Hematopoietic multipotent progenitor cell (in vitro differentiated cells): ENCODE data around the gene MEGF10. TPM values are rescaled to one million over a fixed set of nuclear protein-coding genes. Genes with fewer than 3 reads are reported as not detected.

Experiments
- DNase-seq, 3 donors: peaks; one replicate each; pipeline ENCODE4 v3.0.0-alpha.2; 2011 to 2015; ENCODE audit warnings: low read depth in 2 of 3, low spot score in 2 of 3
- total RNA-seq: library from RNA; depleted of rRNA; stranded (reverse); fragments of >200 nt; gene quantifications from one replicate; pipeline ENCODE4 v1.2.3, GENCODE V29; 2012

Gene MEGF10
- total RNA-seq, 1 donor, result 0.27 TPM

GRCh38 chr5:127431977-127432585 lies 141.5 kb downstream of the MEGF10 start:
- DNase-seq, result no peak

- DNase-seq, result no peak
These were observed 142.9 kb downstream of the MEGF10 start for GRCh38 chr5:127433526-127433925.

- DNase-seq, result no peak
These were observed 144.0 kb downstream of the MEGF10 start for GRCh38 chr5:127434588-127434987.

DNA sequence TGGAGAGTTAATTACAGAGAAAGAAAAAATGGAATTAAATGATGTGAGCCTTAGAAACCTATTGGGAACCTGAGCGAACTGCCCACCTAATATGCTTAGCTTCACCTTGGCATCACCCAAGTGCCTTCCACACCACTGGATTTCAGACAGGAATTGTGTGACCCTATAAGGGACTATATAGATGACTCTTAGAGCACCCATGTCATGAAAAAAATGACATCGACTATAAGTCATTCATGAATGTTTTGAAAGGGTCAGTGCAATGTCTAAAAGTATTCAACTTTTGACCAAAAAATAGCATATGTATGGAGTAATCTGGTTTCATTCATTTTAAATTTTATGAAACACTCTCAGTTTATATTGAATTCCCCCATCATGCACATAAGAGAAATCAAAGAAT lies 145.2 kb downstream of the MEGF10 start:
- no peak for DNase-seq

- DNase-seq, result no peak
These were observed 149.0 kb downstream of the MEGF10 start for GRCh38 chr5:127439644-127440043.

DNA sequence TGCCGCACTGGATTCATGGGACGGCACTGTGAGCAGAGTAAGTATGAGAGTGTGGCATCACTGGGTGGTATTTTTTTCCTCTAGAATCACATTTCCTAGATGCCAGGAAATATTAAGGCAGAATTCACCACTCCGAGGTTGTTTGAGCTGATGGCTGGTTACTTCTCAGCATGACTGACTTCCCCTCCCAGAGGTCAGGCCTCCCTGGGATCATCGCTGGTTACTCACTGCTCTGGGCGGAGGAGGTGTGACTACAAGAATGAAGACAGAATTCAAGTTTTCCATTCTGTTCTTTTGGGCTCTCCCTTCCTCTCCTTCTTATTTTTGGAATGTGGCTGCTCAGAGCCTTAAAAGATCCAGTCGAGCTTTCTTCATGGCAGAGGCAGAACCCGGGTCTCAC lies 150.2 kb downstream of the MEGF10 start:
- DNase-seq, result no peak

- peak in 2 of 3 donors; percentile 5 to 52 for DNase-seq
These were observed 151.3 kb downstream of the MEGF10 start for GRCh38 chr5:127441799-127442484.

DNA sequence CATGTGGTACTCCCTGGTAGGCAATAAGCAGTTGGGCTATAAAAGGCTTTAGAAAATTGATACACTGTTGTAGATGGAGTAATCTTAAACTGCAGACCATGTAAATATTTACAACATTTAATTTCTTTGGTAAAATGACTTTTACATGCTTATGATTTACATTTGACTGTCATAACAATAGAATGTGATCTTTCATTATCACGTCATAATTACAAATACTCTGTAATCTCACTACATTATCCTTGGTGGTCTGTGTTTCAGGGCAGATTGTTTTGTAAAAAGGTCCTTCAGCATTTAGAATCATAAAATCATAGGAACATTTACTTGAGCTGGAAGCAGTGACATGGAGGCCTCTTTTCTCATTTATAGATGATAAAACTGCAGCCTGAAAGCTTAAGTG lies 153.6 kb downstream of the MEGF10 start:
- DNase-seq, result no peak

DNA sequence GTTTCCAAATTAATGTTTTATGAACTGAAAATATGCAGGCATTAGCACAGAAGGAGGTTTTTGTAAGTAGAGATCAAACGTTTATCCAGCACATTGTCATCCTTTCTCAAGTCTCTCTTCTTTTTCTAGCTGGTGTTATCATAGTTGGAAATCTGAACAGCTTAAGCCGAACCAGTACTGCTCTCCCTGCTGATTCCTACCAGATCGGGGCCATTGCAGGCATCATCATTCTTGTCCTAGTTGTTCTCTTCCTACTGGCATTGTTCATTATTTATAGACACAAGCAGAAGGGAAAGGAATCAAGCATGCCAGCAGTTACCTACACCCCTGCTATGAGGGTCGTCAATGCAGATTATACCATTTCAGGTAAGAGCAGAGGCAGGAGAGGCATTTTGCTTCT lies 154.7 kb downstream of the MEGF10 start:
- DNase-seq, result no peak

- no peak for DNase-seq
These were observed 156.0 kb downstream of the MEGF10 start for GRCh38 chr5:127446626-127447025.

DNA sequence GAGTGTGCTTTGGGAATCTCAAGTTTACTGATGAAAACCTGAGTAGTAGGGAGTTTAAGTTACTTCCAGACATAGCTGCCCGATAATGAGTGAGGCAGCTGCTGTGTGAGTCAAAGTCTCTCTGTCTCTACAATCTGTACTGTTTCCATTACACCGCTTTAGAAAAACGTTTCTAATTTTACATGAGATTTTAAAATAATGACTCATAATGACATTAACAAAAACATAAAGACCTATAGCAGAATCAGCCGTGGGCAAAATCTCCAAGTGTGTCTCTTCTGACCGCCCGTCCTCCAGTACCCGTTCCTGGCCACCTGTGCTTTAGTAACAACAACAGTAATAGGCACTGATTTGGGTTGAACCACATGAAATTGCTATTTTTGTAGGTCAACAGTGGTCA lies 157.2 kb downstream of the MEGF10 start:
- no peak for DNase-seq

DNA sequence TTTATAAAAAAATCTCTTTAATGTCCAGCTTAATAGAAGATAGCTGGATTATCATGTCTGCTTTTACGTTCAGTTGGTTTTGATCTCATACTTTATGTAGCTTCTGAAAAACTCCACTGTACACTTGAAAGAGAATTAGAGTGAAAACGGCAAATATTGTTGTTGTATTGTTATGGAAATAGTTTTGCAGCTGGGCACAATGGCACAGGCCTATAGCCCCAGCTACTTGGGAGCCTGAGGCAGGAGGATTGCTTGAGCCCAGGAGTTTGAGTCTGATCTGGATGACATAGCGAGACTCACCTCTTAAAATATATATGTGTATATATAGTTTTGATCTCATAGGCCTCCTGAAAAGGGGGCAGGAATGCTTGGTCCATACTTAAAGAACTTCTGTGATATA lies 159.4 kb downstream of the MEGF10 start:
- DNase-seq, result no peak

- DNase-seq, result no peak
These were observed 160.5 kb downstream of the MEGF10 start for GRCh38 chr5:127451096-127451495.

DNA sequence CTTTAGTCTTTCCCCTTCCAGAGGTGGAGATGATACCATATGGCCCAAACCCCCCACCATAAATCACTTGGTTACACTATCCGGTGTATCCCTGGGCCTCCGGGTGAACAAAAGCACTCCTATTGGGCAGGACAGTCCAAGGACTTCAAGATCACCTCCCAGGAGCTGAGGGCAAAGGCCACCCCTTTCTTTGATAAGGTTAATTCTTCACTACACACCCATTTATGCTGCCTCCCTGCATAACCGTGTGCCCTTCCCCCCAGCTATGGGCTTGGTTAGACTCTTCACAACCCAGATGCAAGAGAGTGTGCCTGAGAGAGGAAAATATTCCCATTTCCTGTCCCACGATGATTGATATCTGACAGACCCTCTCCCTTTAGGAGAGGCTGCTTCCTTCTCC lies 162.0 kb downstream of the MEGF10 start:
- no peak for DNase-seq

DNA sequence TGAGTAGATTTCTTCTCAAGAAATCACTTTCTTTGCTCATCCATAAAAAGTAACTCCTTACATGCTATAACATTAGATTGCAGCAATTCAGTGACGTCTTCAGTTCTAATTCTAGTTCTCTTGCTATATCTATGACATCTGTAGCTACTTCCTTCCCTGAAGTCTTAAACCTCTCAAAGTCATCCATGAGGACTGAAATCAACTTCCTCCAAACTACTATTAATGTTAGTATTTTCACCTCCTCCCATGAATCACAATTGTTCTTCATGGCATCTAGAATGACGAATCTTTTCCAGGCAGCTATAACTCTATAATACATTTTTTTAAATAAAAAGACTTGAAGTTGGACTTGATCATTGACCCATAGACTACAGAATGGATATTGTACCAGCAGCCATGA lies 180.6 kb downstream of the MEGF10 start:
- peak in 2 of 3 donors; percentile 6 to 53 for DNase-seq

GRCh38 chr5:127472700-127473099 lies 182.1 kb downstream of the MEGF10 start:
- DNase-seq, result no peak

- no peak for DNase-seq
These were observed 195.9 kb downstream of the MEGF10 start for GRCh38 chr5:127486471-127486870.

- DNase-seq, result peak; percentile 5 to 75 (median 33)
These were observed 202.5 kb downstream of the MEGF10 start for GRCh38 chr5:127492854-127493738.

DNA sequence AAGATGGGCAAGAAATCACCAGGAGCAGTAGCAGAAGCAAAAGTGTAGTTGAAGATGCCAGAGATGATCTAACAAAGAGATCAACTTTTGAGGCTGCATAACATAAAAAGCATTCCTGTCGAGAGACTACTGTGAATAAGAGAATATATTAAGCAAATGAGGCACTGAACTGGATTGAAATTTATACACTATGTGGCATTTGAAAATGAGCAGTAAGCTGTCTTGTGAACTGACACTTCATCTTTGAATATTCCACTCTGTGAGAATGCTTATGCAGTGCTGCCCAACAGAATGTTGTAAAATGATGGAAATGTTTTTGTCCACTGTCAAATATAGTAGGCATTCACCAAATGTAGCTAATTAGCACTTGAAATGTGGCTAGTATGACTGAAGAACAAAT lies 208.0 kb downstream of the MEGF10 start:
- DNase-seq, result no peak

- no peak for DNase-seq
These were observed 215.3 kb downstream of the MEGF10 start for GRCh38 chr5:127505905-127506304.

- DNase-seq, result no peak
These were observed 216.0 kb downstream of the MEGF10 start for GRCh38 chr5:127506616-127507015.
